Measurements from ENCODE around the gene RHOV.

Gene RHOV

GRCh38 chr15:40845036-40845435, 29.0 kb downstream of the RHOV start:
- no peak for DNase-seq (ENCODE audit: low spot score)

- DNase-seq (ENCODE audit: low spot score) = no peak
Measured at GRCh38 chr15:40844696-40845030, 29.4 kb downstream of the RHOV start.

GRCh38 chr15:40843885-40844695, 29.9 kb downstream of the RHOV start, which contains the start of gene SPINT1:
TSS of gene SPINT1 (plus strand) at chr15:40844048. CDS start at chr15:40844555, 507 bp downstream.
- DNase-seq (ENCODE audit: low spot score) = no peak

- DNase-seq (ENCODE audit: low spot score) = no peak
Measured at GRCh38 chr15:40843261-40843884, 30.7 kb downstream of the RHOV start.

GRCh38 chr15:40841741-40842140, 32.3 kb downstream of the RHOV start:
- no peak for DNase-seq (ENCODE audit: low spot score)

- no peak for DNase-seq (ENCODE audit: low spot score)
Measured at GRCh38 chr15:40838756-40839155, 35.3 kb downstream of the RHOV start.

- DNase-seq (ENCODE audit: low spot score) = no peak
Measured at GRCh38 chr15:40836020-40836419, 38.0 kb downstream of the RHOV start.

GRCh38 chr15:40832903-40833302, 41.1 kb downstream of the RHOV start:
- no peak for DNase-seq (ENCODE audit: low spot score)

- no peak for DNase-seq (ENCODE audit: low spot score)
Measured at GRCh38 chr15:40831861-40832260, 42.2 kb downstream of the RHOV start.

GRCh38 chr15:40830884-40831283, 43.1 kb downstream of the RHOV start:
- DNase-seq (ENCODE audit: low spot score) = no peak

- no peak for DNase-seq (ENCODE audit: low spot score)
Measured at GRCh38 chr15:40829115-40829514, 44.9 kb downstream of the RHOV start.

GRCh38 chr15:40828447-40829036, 45.5 kb downstream of the RHOV start, which contains the start of gene PPP1R14D:
TSS of gene PPP1R14D (minus strand) at chr15:40828708. CDS start at chr15:40828641, 67 bp downstream.
- DNase-seq (ENCODE audit: low spot score) = no peak

- DNase-seq (ENCODE audit: low spot score) = no peak
Measured at GRCh38 chr15:40826423-40827075, 47.5 kb downstream of the RHOV start.

- no peak for DNase-seq (ENCODE audit: low spot score)
Measured at GRCh38 chr15:40825661-40826422, 48.2 kb downstream of the RHOV start.

GRCh38 chr15:40823572-40824343, 50.3 kb downstream of the RHOV start:
- DNase-seq (ENCODE audit: low spot score) = no peak

Measured in Ammon's horn (tissue), 1 donor.